ENCODE data around the gene DNAJC5G. TPM values are rescaled to one million over a fixed set of nuclear protein-coding genes. Genes with fewer than 3 reads are reported as not detected.

DNAJC5G gene
- total RNA-seq, 1 experiment from 2014 or later = 0.37 TPM

DNA sequence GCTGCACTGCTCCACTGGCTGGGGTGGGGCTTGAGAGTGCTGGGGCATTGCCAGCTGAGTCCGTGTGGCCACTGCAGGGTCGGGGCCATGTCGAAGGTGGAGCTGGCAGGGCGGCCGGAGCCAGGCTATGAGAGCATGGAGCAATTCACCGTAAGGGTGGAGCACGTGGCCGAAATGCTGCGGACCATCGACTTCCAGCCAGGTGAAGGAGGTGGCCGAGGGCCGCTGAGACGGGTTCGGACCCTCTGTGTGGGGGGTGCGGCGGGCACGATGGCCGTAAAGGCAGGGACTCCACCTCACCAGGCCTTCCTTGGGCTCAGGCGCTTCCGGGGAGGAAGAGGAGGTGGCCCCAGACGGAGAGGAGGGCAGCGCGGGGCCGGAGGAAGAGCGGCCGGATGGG, 30.9 kb downstream of the DNAJC5G start:
- Histone ChIP-seq H2BK15ac (ENCODE audit: low read depth, low read length) (no peak overlapping the region), H3K14ac (ENCODE audit: insufficient read depth, low read length) (no peak overlapping the region; the same call in 1 of the 2 replicates), H3K4ac (ENCODE audit: low read depth, low read length) (no peak overlapping the region), H4K5ac (ENCODE audit: insufficient read length, low read depth, low read length) (no peak overlapping the region), H3T11ph (ENCODE audit: low read length) (no peak overlapping the region), H3K18ac (ENCODE audit: insufficient read length, low read depth, low read length) (no peak overlapping the region), H3K27me3 (ENCODE audit: insufficient read depth, low read length) (peaks cover 21% of the 10 kb centered on the region), H3K9ac (ENCODE audit: extremely low read depth, insufficient read length, low read length) (no peak overlapping the region), H3K56ac (ENCODE audit: insufficient read length, low read depth, low read length) (no peak overlapping the region), H2BK120ac (ENCODE audit: low read depth, low read length, poor library complexity, severe bottlenecking) (no peak overlapping the region), H4K8ac (replicated peaks; ENCODE audit: insufficient read length, low read depth, low read length) (no peak overlapping the region), H3K9me3 (ENCODE audit: control insufficient read depth, low read depth, low read length) (no peaks in the 10 kb centered on the region), H4K20me1 (ENCODE audit: control insufficient read depth, insufficient read depth, insufficient read length) (no peaks in the 10 kb centered on the region), H3K23ac (ENCODE audit: insufficient read length, low read depth, low read length) (no peak overlapping the region), H3K23me2 (ENCODE audit: insufficient read length, low read depth, low read length, poor library complexity, severe bottlenecking) (peaks cover 9% of the 10 kb centered on the region), H3K4me2 (ENCODE audit: insufficient read depth, insufficient read length, low read length) (no peak overlapping the region), H2AK5ac (ENCODE audit: insufficient read length, low read length) (no peak overlapping the region), H3K79me1 (ENCODE audit: insufficient read depth, low read depth, low read length, poor library complexity, severe bottlenecking) (no peaks in the 10 kb centered on the region), H2BK5ac (ENCODE audit: insufficient read length, low read length) (no peak overlapping the region), H2AFZ (ENCODE audit: low read length) (no peak overlapping the region), H2BK12ac (ENCODE audit: insufficient read length, low read depth, low read length) (no peak overlapping the region), H3K27ac (ENCODE audit: insufficient read length, low read depth, low read length) (no peak overlapping the region), H4K91ac (ENCODE audit: insufficient read length, low read depth, low read length) (no peak overlapping the region), H3K4me1 (ENCODE audit: insufficient read depth, low read length) (no peaks in the 10 kb centered on the region), H2BK20ac (ENCODE audit: low read depth, low read length, poor library complexity, severe bottlenecking) (no peak overlapping the region), H3K79me2 (ENCODE audit: insufficient read depth, low read length) (no peaks in the 10 kb centered on the region)
- no CpG with 5 or more reads among the region's 26 CpGs for WGBS (ENCODE audit: extremely low coverage, insufficient read length, low lambda C conversion rate)
- Mint-ChIP-seq H3K36me3 (ENCODE audit: insufficient read depth in 1 of 3, low read depth in 3 of 3) (peaks cover 7 to 10% (median 9%) of the 10 kb centered on the region in 3 experiments; a peak in 6 of 7 replicates), H3K4me1 (peaks cover 5 to 9% of the 10 kb centered on the region in 2 experiments), H3K4me3 (no peak overlapping the region), H3K27me3 (ENCODE audit: low read depth) (peaks cover 52% of the 10 kb centered on the region), H3K9me3 (no peaks in the 10 kb centered on the region), H3K27ac (no peak overlapping the region)
- DNase-seq = no peak
- TF ChIP-seq, protein P1, sequence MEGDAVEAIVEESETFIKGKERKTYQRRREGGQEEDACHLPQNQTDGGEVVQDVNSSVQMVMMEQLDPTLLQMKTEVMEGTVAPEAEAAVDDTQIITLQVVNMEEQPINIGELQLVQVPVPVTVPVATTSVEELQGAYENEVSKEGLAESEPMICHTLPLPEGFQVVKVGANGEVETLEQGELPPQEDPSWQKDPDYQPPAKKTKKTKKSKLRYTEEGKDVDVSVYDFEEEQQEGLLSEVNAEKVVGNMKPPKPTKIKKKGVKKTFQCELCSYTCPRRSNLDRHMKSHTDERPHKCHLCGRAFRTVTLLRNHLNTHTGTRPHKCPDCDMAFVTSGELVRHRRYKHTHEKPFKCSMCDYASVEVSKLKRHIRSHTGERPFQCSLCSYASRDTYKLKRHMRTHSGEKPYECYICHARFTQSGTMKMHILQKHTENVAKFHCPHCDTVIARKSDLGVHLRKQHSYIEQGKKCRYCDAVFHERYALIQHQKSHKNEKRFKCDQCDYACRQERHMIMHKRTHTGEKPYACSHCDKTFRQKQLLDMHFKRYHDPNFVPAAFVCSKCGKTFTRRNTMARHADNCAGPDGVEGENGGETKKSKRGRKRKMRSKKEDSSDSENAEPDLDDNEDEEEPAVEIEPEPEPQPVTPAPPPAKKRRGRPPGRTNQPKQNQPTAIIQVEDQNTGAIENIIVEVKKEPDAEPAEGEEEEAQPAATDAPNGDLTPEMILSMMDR (conservative IDR thresholded peaks at IDR 0.05) = no peak
